Left lung (tissue), 10 donors: ENCODE results near the gene SLC6A18. TPM values are rescaled to one million over a fixed set of nuclear protein-coding genes. Genes with fewer than 3 reads are reported as not detected.

Experiments used
- ATAC-seq: fragments of 200-7000 bp; cut with Tn5 transposase; one replicate; pipeline ENCODE4 v1.9.1; 2020; ENCODE audit warnings: moderate library complexity
- DNase-seq, 4 donors: peaks; one replicate each; pipeline ENCODE4 v3.0.0-alpha.2; 2013 to 2020
- H3K27ac ChIP-seq, 2 donors: fragments of 200-600 bp; sonication (generic) in 1 of 2; one replicate each; pipeline versions ENCODE4 v1.5.0 to v1.8.0; 2020 to 2021
- H3K27me3 ChIP-seq, 2 donors: fragments of 200-600 bp; sonication (generic) in 1 of 2; one replicate each; pipeline versions ENCODE4 v1.5.0 to v1.8.0; 2020 to 2021
- H3K36me3 ChIP-seq, 2 donors: fragments of 200-600 bp; sonication (generic) in 1 of 2; one replicate each; pipeline versions ENCODE4 v1.5.0 to v1.8.0; 2020 to 2021
- H3K4me1 ChIP-seq, 2 donors: fragments of 200-600 bp; one replicate each; pipeline ENCODE4 v1.8.0; 2021
- H3K4me3 ChIP-seq, 2 donors: fragments of 200-600 bp; sonication (generic) in 1 of 2; one replicate each; pipeline versions ENCODE4 v1.5.0 to v1.8.0; 2020 to 2021; ENCODE audit warnings: mild to moderate bottlenecking in 1 of 2
- H3K9me3 ChIP-seq, 2 donors: fragments of 200-600 bp; sonication (generic) in 1 of 2; one replicate each; pipeline versions ENCODE4 v1.5.0 to v1.8.0; 2020 to 2021
- CTCF ChIP-seq, 2 donors: fragments of 200-600 bp; sonication (generic) in 1 of 2; IDR thresholded peaks; one replicate each; pipeline versions ENCODE4 v1.5.0 to v1.8.0; 2021; ENCODE audit warnings: antibody characterized with exemption in 2 of 2
- intact Hi-C, 2 donors: fragments of 100-400 bp; cut with DNase I; formaldehyde crosslinking; loops; one replicate each; pipeline versions ENCODE4 v1.11.2 to v1.14.2; 2022
- polyA plus RNA-seq, 6 donors: library from polyadenylated mRNA; unstranded; fragments of 120-200 nt; gene quantifications; one replicate each; pipeline ENCODE4 v1.2.1, GENCODE V29; 2013; ENCODE audit not compliant: insufficient read length in 6 of 6
- total RNA-seq, 2 donors: library from RNA; stranded (reverse); fragmentation: NEBNext Ultra II Directional; extraction: Animal tissue kit (Norgen Biotek cat#: 25700); gene quantifications; one replicate each; pipeline ENCODE4 v1.2.1, GENCODE V29; 2021
- donor health status: DM: no; HTN: yes; CAD: no.
- donor health status: DM: no; HTN: no; CAD: no.

The SLC6A18 gene
- total and polyA plus RNA-seq, 8 donors: 0.18 TPM; not detected in 7

- peaks cover 0 to 14% of the 10 kb centered on the region in 2 donors for H3K27me3 ChIP-seq
- intact Hi-C loops: no loop called here
- H3K36me3 ChIP-seq: no peaks in the 10 kb centered on the region
- no peak overlapping the region for H3K27ac ChIP-seq
- H3K4me3 ChIP-seq: no peak overlapping the region
- H3K9me3 ChIP-seq: no peaks in the 10 kb centered on the region
- H3K4me1 ChIP-seq: no peaks in the 10 kb centered on the region
- ATAC-seq (no peak), DNase-seq (peak in 1 of 4 donors; percentile 66)
- TF ChIP-seq CTCF (IDR thresholded peaks at IDR 0.05): no peak
These were observed 29.0 kb downstream of the SLC6A18 start for GRCh38 chr5:1254196-1254595.

DNA sequence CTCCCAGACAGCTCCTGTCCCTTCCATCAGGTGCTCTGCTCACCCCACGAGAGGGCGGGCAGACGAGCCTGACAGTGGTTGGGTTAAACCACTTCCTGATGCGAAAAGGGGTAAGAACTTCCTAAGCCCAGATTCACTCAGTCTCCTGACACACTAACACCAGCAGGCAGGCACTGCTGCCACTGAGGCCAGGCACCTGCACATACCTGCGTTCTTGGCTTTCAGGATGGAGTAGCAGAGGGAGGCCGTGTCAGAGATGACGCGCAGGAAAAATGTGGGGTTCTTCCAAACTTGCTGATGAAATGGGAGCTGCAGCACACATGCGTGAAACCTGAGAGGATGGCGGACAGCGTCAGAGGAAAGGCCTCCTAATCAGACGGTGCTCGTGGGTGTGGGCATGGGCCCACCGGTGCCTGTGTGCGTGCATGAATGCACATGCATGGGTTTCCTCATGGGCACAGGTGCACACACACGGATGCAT, 29.9 kb downstream of the SLC6A18 start:
- no peaks in the 10 kb centered on the region for H3K36me3 ChIP-seq
- peaks cover 0 to 6% of the 10 kb centered on the region in 2 donors for H3K27me3 ChIP-seq
- H3K27ac ChIP-seq: no peak overlapping the region
- H3K4me3 ChIP-seq: no peak overlapping the region
- H3K9me3 ChIP-seq: no peaks in the 10 kb centered on the region
- DNase-seq: peak in 1 of 4 donors; percentile 53
- intact Hi-C loops: no loop called here
- no peak for TF ChIP-seq CTCF (IDR thresholded peaks at IDR 0.05)
- ATAC-seq: no peak
- no peaks in the 10 kb centered on the region for H3K4me1 ChIP-seq

- no peak for ATAC-seq
- no peaks in the 10 kb centered on the region for H3K4me1 ChIP-seq
- H3K27ac ChIP-seq: no peak overlapping the region
- no peak overlapping the region for H3K4me3 ChIP-seq
- TF ChIP-seq CTCF (IDR thresholded peaks at IDR 0.05): no peak
- H3K9me3 ChIP-seq: peaks cover 0 to 10% of the 10 kb centered on the region in 2 donors
- DNase-seq: peak in 1 of 4 donors; percentile 62
- intact Hi-C loops: no loop called here
- H3K27me3 ChIP-seq: peaks cover 0 to 2% of the 10 kb centered on the region in 2 donors
- no peaks in the 10 kb centered on the region for H3K36me3 ChIP-seq
These were observed 31.6 kb downstream of the SLC6A18 start for GRCh38 chr5:1256776-1257175.

- no peak overlapping the region for H3K27ac ChIP-seq
- no peaks in the 10 kb centered on the region for H3K36me3 ChIP-seq
- H3K4me3 ChIP-seq: no peak overlapping the region
- H3K9me3 ChIP-seq: peaks cover 0 to 16% of the 10 kb centered on the region in 2 donors
- TF ChIP-seq CTCF (IDR thresholded peaks at IDR 0.05): no peak
- DNase-seq: peak in 1 of 4 donors; percentile 53
- intact Hi-C loops: no loop called here
- H3K4me1 ChIP-seq: no peaks in the 10 kb centered on the region
- no peak for ATAC-seq
- H3K27me3 ChIP-seq: no peaks in the 10 kb centered on the region
These were observed 32.2 kb downstream of the SLC6A18 start for GRCh38 chr5:1257363-1257762.

DNA sequence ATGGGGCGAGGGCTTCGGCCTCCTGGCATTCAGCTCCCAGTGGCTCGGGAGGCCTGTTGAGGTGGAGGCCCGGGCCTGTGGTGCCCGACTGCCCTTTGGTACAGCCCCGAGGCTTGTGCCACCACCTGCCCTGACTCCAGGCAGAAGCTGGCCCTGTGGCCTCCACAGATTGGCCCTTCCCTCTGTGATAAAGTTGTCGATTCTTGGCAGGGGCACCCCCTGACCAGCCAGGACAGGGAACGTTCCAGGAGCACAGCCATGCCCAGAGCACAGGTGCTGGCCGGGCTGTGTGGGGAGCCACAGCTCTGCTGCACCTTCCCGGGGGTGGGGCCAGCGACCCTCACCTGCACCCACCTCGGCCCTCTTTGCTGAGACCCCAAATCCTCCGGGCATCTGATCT, 32.7 kb downstream of the SLC6A18 start:
- peak in 1 of 4 donors; percentile 55 for DNase-seq
- ATAC-seq: no peak
- Histone ChIP-seq H3K27me3 (no peaks in the 10 kb centered on the region), H3K27ac (no peak overlapping the region), H3K4me1 (no peaks in the 10 kb centered on the region), H3K36me3 (no peaks in the 10 kb centered on the region), H3K4me3 (no peak overlapping the region), H3K9me3 (peaks cover 0 to 21% of the 10 kb centered on the region in 2 donors)
- TF ChIP-seq CTCF (IDR thresholded peaks at IDR 0.05): no peak
- intact Hi-C loops: no loop called here
